SU-DHL-6 (cell line): ENCODE results near the gene CUX1.

Experiments used
- H2AFZ ChIP-seq: fragments of 200-600 bp; sonication (generic); 2 replicates; pipeline ENCODE4 v1.6.1; 2014; ENCODE audit warnings: low read depth, mild to moderate bottlenecking, moderate library complexity, mixed read lengths, antibody characterized with exemption, low read length; ENCODE audit not compliant: severe bottlenecking
- H3F3A ChIP-seq: fragments of 200-600 bp; shearing (Covaris generic); 2 replicates; pipeline ENCODE4 v1.6.0; 2016; ENCODE audit warnings: antibody characterized with exemption, mild to moderate bottlenecking; ENCODE audit not compliant: insufficient read depth
- H3K27ac ChIP-seq: fragments of 200-600 bp; sonication (generic); 2 replicates; pipeline ENCODE4 v1.5.1; 2016; ENCODE audit warnings: low read depth, mild to moderate bottlenecking, low read length, moderate library complexity, mixed read lengths
- H3K27me3 ChIP-seq: fragments of 200-600 bp; sonication (generic), shearing (Covaris generic); 2 replicates; pipeline ENCODE4 v1.6.0; 2014; ENCODE audit warnings: mild to moderate bottlenecking, low read length
- H3K36me3 ChIP-seq: fragments of 200-600 bp; sonication (generic); 2 replicates; pipeline ENCODE4 v1.6.1; 2014; ENCODE audit warnings: mild to moderate bottlenecking, low read length, mixed read lengths
- H3K4me2 ChIP-seq: fragments of 300-600, 200-600 bp; shearing (Covaris generic), sonication (generic); 2 replicates; pipeline ENCODE4 v1.6.0; 2014; ENCODE audit warnings: low read length, low read depth, mild to moderate bottlenecking; ENCODE audit not compliant: poor library complexity, severe bottlenecking
- H3K4me3 ChIP-seq: fragments of 200-600 bp; sonication (generic); 2 replicates; pipeline ENCODE4 v1.5.1; 2014; ENCODE audit warnings: antibody characterized with exemption, low read length, mild to moderate bottlenecking, mixed read lengths; ENCODE audit not compliant: insufficient read depth, poor library complexity, severe bottlenecking
- H3K79me2 ChIP-seq: fragments of 200-600 bp; sonication (generic); 2 replicates; pipeline ENCODE4 v1.6.1; 2014; ENCODE audit warnings: mild to moderate bottlenecking, low read length, moderate library complexity; ENCODE audit not compliant: insufficient read depth
- H3K9ac ChIP-seq: fragments of 200-600 bp; sonication (generic); 2 replicates; pipeline ENCODE4 v1.7.0; 2014; ENCODE audit warnings: mild to moderate bottlenecking, low read length
- H3K9me2 ChIP-seq: fragments of 200-600 bp; sonication (generic); replicated peaks from 2 replicates; pipeline ENCODE4 v1.6.1; 2014; ENCODE audit warnings: low read length; ENCODE audit not compliant: insufficient read depth
- H3K9me3 ChIP-seq: fragments of 200-600 bp; sonication (generic); 2 replicates; pipeline ENCODE4 v1.6.1; 2014; ENCODE audit warnings: low read length, mixed read lengths; ENCODE audit not compliant: insufficient read depth
- H4K20me1 ChIP-seq: fragments of 200-600 bp; sonication (generic); 2 replicates; pipeline ENCODE4 v1.6.1; 2014; ENCODE audit warnings: low read depth, mild to moderate bottlenecking, antibody characterized with exemption, low read length, moderate library complexity, mixed read lengths
- EZH2phosphoT487 ChIP-seq: fragments of 200-600 bp; sonication (generic), shearing (Covaris generic); conservative IDR thresholded peaks from 2 replicates; pipeline ENCODE4 v1.6.1; 2018; ENCODE audit warnings: mild to moderate bottlenecking, antibody characterized with exemption, low read length, moderate library complexity, mixed read lengths
- TF ChIP-seq, protein P1 (sequence below): fragments of 200-600 bp; sonication (generic); IDR thresholded peaks from one replicate; pipeline ENCODE4 v1.5.1; 2017; ENCODE audit warnings: antibody characterized with exemption, mild to moderate bottlenecking, low read length, moderate library complexity; ENCODE audit not compliant: insufficient read depth, poor library complexity, severe bottlenecking

The CUX1 gene

DNA sequence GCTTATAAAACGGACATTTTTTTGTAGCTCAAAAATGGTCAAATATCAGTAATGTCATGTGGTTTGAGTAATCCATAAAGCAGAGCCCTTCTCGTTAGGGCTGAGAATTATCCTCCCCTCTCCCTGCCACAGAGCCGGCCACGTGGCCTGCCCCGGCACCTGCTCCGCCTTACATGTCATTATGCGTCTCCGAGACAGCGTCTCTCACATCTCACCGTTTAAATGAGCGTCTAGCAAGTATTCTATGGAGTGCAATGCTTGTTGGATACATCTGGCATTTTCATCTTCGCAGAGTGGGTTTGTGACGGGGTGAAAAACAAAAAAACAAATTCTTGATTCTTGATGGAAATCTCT, 86.1 kb downstream of the CUX1 start:
- peaks cover 5% of the 10 kb centered on the region; the same call in 1 of the 2 replicates for H3F3A ChIP-seq
- no peak overlapping the region for H3K9ac ChIP-seq
- no peak for TF ChIP-seq EZH2phosphoT487
- H3K27me3 ChIP-seq, result no peaks in the 10 kb centered on the region
- no peak overlapping the region for H3K4me3 ChIP-seq
- no peak overlapping the region for H3K27ac ChIP-seq
- no peak overlapping the region for H2AFZ ChIP-seq
- peaks cover 27% of the 10 kb centered on the region for H4K20me1 ChIP-seq
- no peaks in the 10 kb centered on the region for H3K9me2 ChIP-seq
- H3K9me3 ChIP-seq, result no peaks in the 10 kb centered on the region
- peaks cover 100% of the 10 kb centered on the region for H3K79me2 ChIP-seq
- peaks cover 8% of the 10 kb centered on the region; the same call in 1 of the 2 replicates for H3K36me3 ChIP-seq
- no peak overlapping the region for H3K4me2 ChIP-seq

DNA sequence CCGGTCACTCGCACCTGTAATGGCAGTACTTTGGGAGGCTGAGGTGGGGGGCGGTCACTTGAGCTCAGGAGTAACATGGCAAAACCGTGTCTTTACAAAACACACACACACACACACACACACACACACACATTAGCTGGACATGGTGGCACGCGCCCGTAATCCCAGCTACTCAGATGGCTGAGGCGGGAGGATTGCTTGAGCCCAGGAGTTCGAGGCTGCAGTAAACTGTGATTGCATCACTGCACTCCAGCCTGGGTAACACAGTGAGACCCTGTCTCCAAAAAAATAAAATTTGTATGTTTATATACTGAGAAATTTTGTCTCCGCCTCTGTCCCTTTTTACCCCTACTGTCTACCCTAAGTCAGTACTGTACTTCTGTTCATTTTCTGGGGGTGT, 86.6 kb downstream of the CUX1 start:
- Histone ChIP-seq H3K9me3 (no peaks in the 10 kb centered on the region), H3K79me2 (peaks cover 100% of the 10 kb centered on the region), H3K4me2 (no peak overlapping the region), H3F3A (peaks cover 5% of the 10 kb centered on the region; the same call in 1 of the 2 replicates), H2AFZ (no peak overlapping the region), H3K36me3 (peaks cover 8% of the 10 kb centered on the region; the same call in 1 of the 2 replicates), H3K27ac (no peak overlapping the region), H3K4me3 (no peak overlapping the region), H3K27me3 (no peaks in the 10 kb centered on the region), H3K9ac (no peak overlapping the region), H3K9me2 (no peaks in the 10 kb centered on the region), H4K20me1 (peaks cover 31% of the 10 kb centered on the region)
- TF ChIP-seq, protein P1, sequence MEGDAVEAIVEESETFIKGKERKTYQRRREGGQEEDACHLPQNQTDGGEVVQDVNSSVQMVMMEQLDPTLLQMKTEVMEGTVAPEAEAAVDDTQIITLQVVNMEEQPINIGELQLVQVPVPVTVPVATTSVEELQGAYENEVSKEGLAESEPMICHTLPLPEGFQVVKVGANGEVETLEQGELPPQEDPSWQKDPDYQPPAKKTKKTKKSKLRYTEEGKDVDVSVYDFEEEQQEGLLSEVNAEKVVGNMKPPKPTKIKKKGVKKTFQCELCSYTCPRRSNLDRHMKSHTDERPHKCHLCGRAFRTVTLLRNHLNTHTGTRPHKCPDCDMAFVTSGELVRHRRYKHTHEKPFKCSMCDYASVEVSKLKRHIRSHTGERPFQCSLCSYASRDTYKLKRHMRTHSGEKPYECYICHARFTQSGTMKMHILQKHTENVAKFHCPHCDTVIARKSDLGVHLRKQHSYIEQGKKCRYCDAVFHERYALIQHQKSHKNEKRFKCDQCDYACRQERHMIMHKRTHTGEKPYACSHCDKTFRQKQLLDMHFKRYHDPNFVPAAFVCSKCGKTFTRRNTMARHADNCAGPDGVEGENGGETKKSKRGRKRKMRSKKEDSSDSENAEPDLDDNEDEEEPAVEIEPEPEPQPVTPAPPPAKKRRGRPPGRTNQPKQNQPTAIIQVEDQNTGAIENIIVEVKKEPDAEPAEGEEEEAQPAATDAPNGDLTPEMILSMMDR, result no peak
- no peak for TF ChIP-seq EZH2phosphoT487

DNA sequence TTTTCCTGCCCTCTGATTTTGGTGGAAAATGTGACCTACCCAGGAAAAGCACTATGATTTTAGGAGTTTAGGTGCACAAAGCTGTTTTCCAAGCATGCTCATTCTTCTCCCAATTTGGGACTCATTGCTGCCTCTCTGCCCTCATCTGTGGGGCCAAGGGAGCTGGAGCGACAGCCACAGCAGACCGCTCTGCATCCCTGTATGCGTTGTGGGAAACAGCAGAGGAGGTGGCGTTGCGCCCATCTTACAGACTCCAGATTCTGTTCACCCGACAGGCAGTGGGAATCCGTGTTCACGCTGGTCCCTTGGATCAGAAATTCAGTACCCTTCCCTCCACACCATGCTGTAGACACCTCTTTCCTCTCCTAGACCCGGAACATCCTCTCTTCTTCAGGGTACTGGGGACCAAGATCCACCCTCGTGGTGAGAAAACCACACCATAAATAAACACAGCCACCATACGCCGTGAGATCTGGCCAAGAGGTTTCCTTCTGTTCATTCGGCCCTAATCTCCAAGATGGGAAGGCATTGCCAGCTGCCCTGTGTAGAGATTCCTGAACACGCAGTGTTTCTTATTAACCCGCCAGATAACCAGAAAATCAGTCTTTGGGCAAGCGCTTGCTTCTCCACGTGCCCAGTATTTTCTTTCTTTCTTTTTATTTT, 87.9 kb downstream of the CUX1 start:
- no peak overlapping the region for H3K9ac ChIP-seq
- H3K27ac ChIP-seq, result no peak overlapping the region; the same call in 1 of the 2 replicates
- H3K4me2 ChIP-seq, result no peak overlapping the region

More for the DNA sequence above, 87.9 kb downstream of the CUX1 start:
- peaks cover 8% of the 10 kb centered on the region; the same call in 1 of the 2 replicates for H3K36me3 ChIP-seq
- peaks cover 3% of the 10 kb centered on the region; the same call in 1 of the 2 replicates for H3F3A ChIP-seq
- H3K4me3 ChIP-seq, result no peak overlapping the region
- TF ChIP-seq, protein P1, result no peak
- TF ChIP-seq EZH2phosphoT487, result no peak
- H3K79me2 ChIP-seq, result peaks cover 100% of the 10 kb centered on the region
- H4K20me1 ChIP-seq, result peaks cover 36% of the 10 kb centered on the region
- no peaks in the 10 kb centered on the region for H3K9me2 ChIP-seq
- no peak overlapping the region for H2AFZ ChIP-seq
- no peaks in the 10 kb centered on the region for H3K9me3 ChIP-seq
- no peaks in the 10 kb centered on the region for H3K27me3 ChIP-seq
